Measurements from ENCODE around the gene GPR87.

The GPR87 gene

GRCh38 chr3:151316267-151316991 is at the start of gene GPR87:
Gene GPR87, minus strand, starts transcription at chr3:151316820. Its CDS starts 16,720 bp downstream, at chr3:151300100.
- no peak for DNase-seq (ENCODE audit: low read depth in 2 of 3, low spot score in 2 of 3)

- DNase-seq (ENCODE audit: low read depth in 2 of 3, low spot score in 2 of 3): no peak
Observed at GRCh38 chr3:151362751-151363174, 46.1 kb upstream of the GPR87 start.

- no peak for DNase-seq (ENCODE audit: low read depth in 2 of 3, low spot score in 2 of 3)
Observed at GRCh38 chr3:151357463-151357850, 40.8 kb upstream of the GPR87 start.

GRCh38 chr3:151356794-151357462 is 40.3 kb upstream of the GPR87 start:
- DNase-seq (ENCODE audit: low read depth in 2 of 3, low spot score in 2 of 3): no peak

GRCh38 chr3:151351648-151352047 is 35.0 kb upstream of the GPR87 start:
- no peak for DNase-seq (ENCODE audit: low read depth in 2 of 3, low spot score in 2 of 3)

GRCh38 chr3:151351219-151351618 is 34.6 kb upstream of the GPR87 start:
- DNase-seq (ENCODE audit: low read depth in 2 of 3, low spot score in 2 of 3): no peak

- DNase-seq (ENCODE audit: low read depth in 2 of 3, low spot score in 2 of 3): no peak
Observed at GRCh38 chr3:151350656-151351055, 34.0 kb upstream of the GPR87 start.

GRCh38 chr3:151347432-151347831 is 30.8 kb upstream of the GPR87 start:
- DNase-seq (ENCODE audit: low read depth in 2 of 3, low spot score in 2 of 3): no peak

- DNase-seq (ENCODE audit: low read depth in 2 of 3, low spot score in 2 of 3): no peak
Observed at GRCh38 chr3:151346292-151346691, 29.7 kb upstream of the GPR87 start.

- DNase-seq (ENCODE audit: low read depth in 2 of 3, low spot score in 2 of 3): no peak
Observed at GRCh38 chr3:151345859-151346258, 29.2 kb upstream of the GPR87 start.

GRCh38 chr3:151331696-151332095 is 15.1 kb upstream of the GPR87 start:
- DNase-seq (ENCODE audit: low read depth in 2 of 3, low spot score in 2 of 3): no peak

- no peak for DNase-seq (ENCODE audit: low read depth in 2 of 3, low spot score in 2 of 3)
Observed at GRCh38 chr3:151330899-151331298, 14.3 kb upstream of the GPR87 start.

GRCh38 chr3:151330379-151330778 is 13.8 kb upstream of the GPR87 start:
- DNase-seq (ENCODE audit: low read depth in 2 of 3, low spot score in 2 of 3): no peak

- no peak for DNase-seq (ENCODE audit: low read depth in 2 of 3, low spot score in 2 of 3)
Observed at GRCh38 chr3:151329363-151329762, 12.7 kb upstream of the GPR87 start, which contains the start of gene P2RY13. Gene P2RY13, minus strand, starts transcription at chr3:151329549. Its CDS starts 21 bp downstream, at chr3:151329528.

GRCh38 chr3:151328298-151328995 is 11.8 kb upstream of the GPR87 start:
- no peak for DNase-seq (ENCODE audit: low read depth in 2 of 3, low spot score in 2 of 3)

GRCh38 chr3:151327571-151328198 is 11.1 kb upstream of the GPR87 start:
- no peak for DNase-seq (ENCODE audit: low read depth in 2 of 3, low spot score in 2 of 3)

- no peak for DNase-seq (ENCODE audit: low read depth in 2 of 3, low spot score in 2 of 3)
Observed at GRCh38 chr3:151322511-151322910, 5.9 kb upstream of the GPR87 start.

GRCh38 chr3:151321526-151321925 is 4.9 kb upstream of the GPR87 start:
- no peak for DNase-seq (ENCODE audit: low read depth in 2 of 3, low spot score in 2 of 3)

GRCh38 chr3:151320131-151320530 is 3.5 kb upstream of the GPR87 start:
- DNase-seq (ENCODE audit: low read depth in 2 of 3, low spot score in 2 of 3): no peak

GRCh38 chr3:151319628-151320027 is 3.0 kb upstream of the GPR87 start:
- DNase-seq (ENCODE audit: low read depth in 2 of 3, low spot score in 2 of 3): no peak

- no peak for DNase-seq (ENCODE audit: low read depth in 2 of 3, low spot score in 2 of 3)
Observed at GRCh38 chr3:151318991-151319390, 2.4 kb upstream of the GPR87 start.

GRCh38 chr3:151318313-151318712 is 1.7 kb upstream of the GPR87 start:
- DNase-seq (ENCODE audit: low read depth in 2 of 3, low spot score in 2 of 3): no peak

All from activated CD8-positive, alpha-beta memory T cell treated with anti-CD3 and anti-CD28 coated beads for 48 hours (primary cell).